CD14-positive monocyte (primary cell): ENCODE results near the gene TBC1D16. TPM values are rescaled to one million over a fixed set of nuclear protein-coding genes. Genes with fewer than 3 reads are reported as not detected.

ENCODE experiments used
- DNase-seq, 3 donors: peaks; one replicate each; pipeline ENCODE4 v3.0.0-alpha.2; 2011 to 2022
- H2AFZ ChIP-seq: 2 replicates; pipeline ENCODE4 v1.6.0; 2012; ENCODE audit warnings: mild to moderate bottlenecking, low read depth, low read length, inconsistent platforms; ENCODE audit not compliant: insufficient read depth, poor library complexity, severe bottlenecking
- H3K27ac ChIP-seq, 2 donors: 1 replicate in 1 of 2; 2 replicates in 1 of 2; pipeline ENCODE4 v1.5.1; 2012 to 2013; ENCODE audit warnings: low read length in 2 of 2, control low read depth in 1 of 2, inconsistent platforms in 1 of 2, low read depth in 1 of 2, mild to moderate bottlenecking in 1 of 2
- H3K27me3 ChIP-seq, 2 donors: one replicate each; pipeline versions ENCODE4 v1.6.0 to v1.6.1; 2011 to 2013; ENCODE audit warnings: low read length in 2 of 2; ENCODE audit not compliant: control insufficient read depth in 2 of 2, insufficient read depth in 2 of 2
- H3K36me3 ChIP-seq, 2 donors: replicated peaks in 1 of 2; 1 replicate in 1 of 2; 2 replicates in 1 of 2; pipeline versions ENCODE4 v1.5.1 to v1.6.1; 2012 to 2013; ENCODE audit warnings: low read length in 2 of 2, control low read depth in 1 of 2, inconsistent platforms in 1 of 2, mild to moderate bottlenecking in 1 of 2; ENCODE audit not compliant: insufficient read depth in 2 of 2, control insufficient read depth in 1 of 2
- H3K4me1 ChIP-seq, 2 donors: 1 replicate in 1 of 2; 2 replicates in 1 of 2; pipeline versions ENCODE4 v1.5.1 to v1.6.1; 2012 to 2013; ENCODE audit warnings: low read length in 2 of 2, control low read depth in 1 of 2, inconsistent platforms in 1 of 2, mild to moderate bottlenecking in 1 of 2, moderate library complexity in 1 of 2; ENCODE audit not compliant: insufficient read depth in 2 of 2, control insufficient read depth in 1 of 2
- H3K4me2 ChIP-seq: replicated peaks from 2 replicates; pipeline ENCODE3; 2012; ENCODE audit warnings: low read length, moderate library complexity, mild to moderate bottlenecking; ENCODE audit not compliant: poor library complexity, severe bottlenecking; ENCODE audit errors: extremely low read depth
- H3K4me3 ChIP-seq, 3 experiments: fragments of 200-600 bp in 1 of 3; sonication (generic) in 1 of 3; replicated peaks in 1 of 3; 1 replicate in 2 of 3; 2 replicates in 1 of 3; pipeline ENCODE4 v1.5.1; 2011 to 2013; ENCODE audit warnings: low read length in 3 of 3, mild to moderate bottlenecking in 3 of 3, control low read depth in 2 of 3, low read depth in 2 of 3, inconsistent platforms in 1 of 3, moderate library complexity in 1 of 3
- H3K79me2 ChIP-seq: 2 replicates; pipeline ENCODE4 v1.6.0; 2012; ENCODE audit warnings: mild to moderate bottlenecking, control low read depth, inconsistent platforms, low read length, moderate library complexity; ENCODE audit not compliant: insufficient read depth
- H3K9ac ChIP-seq: 2 replicates; pipeline ENCODE4 v1.6.0; 2017; ENCODE audit warnings: low read length, mild to moderate bottlenecking; ENCODE audit not compliant: insufficient read depth, poor library complexity, severe bottlenecking
- H3K9me3 ChIP-seq, 2 donors: replicated peaks in 1 of 2; 1 replicate in 1 of 2; 2 replicates in 1 of 2; pipeline versions ENCODE4 v1.5.1 to v1.6.1; 2012 to 2013; ENCODE audit warnings: low read length in 2 of 2, control low read depth in 1 of 2; ENCODE audit not compliant: control insufficient read depth in 1 of 2, insufficient read depth in 1 of 2
- H4K20me1 ChIP-seq: 2 replicates; pipeline ENCODE4 v1.6.0; 2012; ENCODE audit warnings: mild to moderate bottlenecking, low read length, control low read depth, moderate library complexity; ENCODE audit not compliant: insufficient read depth
- H3K27ac Mint-ChIP-seq, 7 donors: one replicate each; pipeline ENCODE4 v1.8.0; 2020; ENCODE audit warnings: mild to moderate bottlenecking in 7 of 7, mixed read lengths in 7 of 7, moderate library complexity in 6 of 7, inconsistent platforms in 2 of 7
- H3K27me3 Mint-ChIP-seq, 3 donors: one replicate each; pipeline ENCODE4 v1.8.0; 2021 to 2022; ENCODE audit warnings: low read depth in 3 of 3, mild to moderate bottlenecking in 3 of 3, mixed read lengths in 3 of 3, moderate library complexity in 3 of 3, inconsistent platforms in 1 of 3
- H3K36me3 Mint-ChIP-seq, 2 donors: one replicate each; pipeline ENCODE4 v1.8.0; 2020; ENCODE audit warnings: mixed read lengths in 2 of 2, inconsistent platforms in 1 of 2, mild to moderate bottlenecking in 1 of 2
- H3K4me1 Mint-ChIP-seq: one replicate; pipeline ENCODE4 v1.8.0; 2020; ENCODE audit warnings: mild to moderate bottlenecking, mixed read lengths
- H3K4me3 Mint-ChIP-seq, 2 donors: one replicate each; pipeline ENCODE4 v1.8.0; 2020; ENCODE audit warnings: mild to moderate bottlenecking in 2 of 2, mixed read lengths in 2 of 2, moderate library complexity in 1 of 2
- H3K9me3 Mint-ChIP-seq, 7 donors: one replicate each; pipeline ENCODE4 v1.8.0; 2020 to 2022; ENCODE audit warnings: mixed read lengths in 7 of 7, mild to moderate bottlenecking in 6 of 7, moderate library complexity in 6 of 7, inconsistent platforms in 2 of 7
- CTCF ChIP-seq: fragments of 200-600 bp; IDR thresholded peaks from one replicate; pipeline ENCODE4 v1.8.0; 2022; ENCODE audit warnings: antibody characterized with exemption, mild to moderate bottlenecking
- WGBS: methylation state at CpG from one replicate; pipeline ENCODE4 v1.1.5; 2013; ENCODE audit warnings: missing lambda C conversion rate; ENCODE audit not compliant: insufficient coverage; 5-methylcytosine and 5-hydroxymethylcytosine counted together
- intact Hi-C, 2 donors: fragments of 100-400 bp; cut with micrococcal nuclease; formaldehyde crosslinking; loops; one replicate each; pipeline versions ENCODE4 v1.15.0 to v1.15.1; 2023
- polyA plus RNA-seq, 3 donors: library from polyadenylated mRNA; depleted of rRNA in 1 of 3; unstranded in 2 of 3; stranded (reverse) in 1 of 3; fragments of 300-500 nt in 2 of 3; fragments of >200 nt in 1 of 3; fragmentation: Illumina TruSeq in 2 of 3; gene quantifications; 1 replicate in 2 of 3; 2 replicates in 1 of 3; pipeline ENCODE4 v1.2.3, GENCODE V29; 2012 to 2021

The TBC1D16 gene
- polyA plus RNA-seq, 3 donors = 0.11 to 0.53 (median 0.27) TPM

- Histone ChIP-seq H3K79me2 (no peaks in the 10 kb centered on the region), H3K36me3 (no peaks in the 10 kb centered on the region), H3K9me3 (no peaks in the 10 kb centered on the region), H3K27me3 (peaks cover 0 to 5% of the 10 kb centered on the region in 2 donors), H3K4me1 (peaks cover 4 to 10% of the 10 kb centered on the region in 2 donors), H3K27ac (no peak overlapping the region), H3K4me2 (no peak overlapping the region), H3K9ac (no peak overlapping the region), H3K4me3 (no peak overlapping the region), H4K20me1 (no peaks in the 10 kb centered on the region), H2AFZ (no peak overlapping the region)
- WGBS = 96% methylated on average over 21 of the region's 23 CpGs
- Mint-ChIP-seq H3K27ac (no peak overlapping the region), H3K4me1 (peaks cover 9% of the 10 kb centered on the region), H3K36me3 (no peaks in the 10 kb centered on the region), H3K4me3 (no peak overlapping the region), H3K27me3 (peaks cover 11 to 12% (median 12%) of the 10 kb centered on the region in 3 donors), H3K9me3 (no peaks in the 10 kb centered on the region)
- TF ChIP-seq CTCF = no peak
- no peak for DNase-seq
- intact Hi-C loops = no loop called here
Measured at GRCh38 chr17:79944251-79944812, 91.3 kb downstream of the TBC1D16 start.

- H4K20me1 ChIP-seq = no peaks in the 10 kb centered on the region
- H3K4me2 ChIP-seq = no peak overlapping the region
- H3K27me3 Mint-ChIP-seq = peaks cover 11 to 12% (median 12%) of the 10 kb centered on the region in 3 donors
- no peak overlapping the region for H3K4me3 ChIP-seq
- H3K36me3 Mint-ChIP-seq = no peaks in the 10 kb centered on the region
- no peaks in the 10 kb centered on the region for H3K9me3 ChIP-seq
- DNase-seq = no peak
- no peaks in the 10 kb centered on the region for H3K36me3 ChIP-seq
- intact Hi-C loops = no loop called here
- no peak overlapping the region for H3K27ac ChIP-seq
- H3K9ac ChIP-seq = no peak overlapping the region
- no peaks in the 10 kb centered on the region for H3K79me2 ChIP-seq
- peak overlapping the region in 1 of 2 donors; percentile 61 for H3K4me3 Mint-ChIP-seq
- no peak overlapping the region for H2AFZ ChIP-seq
- peaks cover 0 to 5% of the 10 kb centered on the region in 2 donors for H3K27me3 ChIP-seq
- H3K4me1 ChIP-seq = peaks cover 4 to 10% of the 10 kb centered on the region in 2 donors
- no peak overlapping the region for H3K27ac Mint-ChIP-seq
- H3K9me3 Mint-ChIP-seq = no peaks in the 10 kb centered on the region
- WGBS = 89% methylated on average over 40 of the region's 42 CpGs
- TF ChIP-seq CTCF = no peak
- peaks cover 9% of the 10 kb centered on the region for H3K4me1 Mint-ChIP-seq
Measured at GRCh38 chr17:79943347-79944241, 92.1 kb downstream of the TBC1D16 start.
